MM.1S (cell line): Measurements from ENCODE around the gene WDR1.

Source experiments
- EZH2 ChIP-seq: fragments of 300-600 bp; sonication (generic); optimal IDR thresholded peaks from 2 replicates; pipeline ENCODE3; 2017; ENCODE audit warnings: low read depth, mild to moderate bottlenecking, antibody characterized with exemption, low read length, mixed read lengths
- TF ChIP-seq, protein P1 (sequence below): fragments of 300-600 bp; sonication (generic); IDR thresholded peaks from 2 replicates; pipeline ENCODE4 v1.5.1; 2016; ENCODE audit warnings: antibody characterized with exemption, low read length, mixed read lengths

DNA sequence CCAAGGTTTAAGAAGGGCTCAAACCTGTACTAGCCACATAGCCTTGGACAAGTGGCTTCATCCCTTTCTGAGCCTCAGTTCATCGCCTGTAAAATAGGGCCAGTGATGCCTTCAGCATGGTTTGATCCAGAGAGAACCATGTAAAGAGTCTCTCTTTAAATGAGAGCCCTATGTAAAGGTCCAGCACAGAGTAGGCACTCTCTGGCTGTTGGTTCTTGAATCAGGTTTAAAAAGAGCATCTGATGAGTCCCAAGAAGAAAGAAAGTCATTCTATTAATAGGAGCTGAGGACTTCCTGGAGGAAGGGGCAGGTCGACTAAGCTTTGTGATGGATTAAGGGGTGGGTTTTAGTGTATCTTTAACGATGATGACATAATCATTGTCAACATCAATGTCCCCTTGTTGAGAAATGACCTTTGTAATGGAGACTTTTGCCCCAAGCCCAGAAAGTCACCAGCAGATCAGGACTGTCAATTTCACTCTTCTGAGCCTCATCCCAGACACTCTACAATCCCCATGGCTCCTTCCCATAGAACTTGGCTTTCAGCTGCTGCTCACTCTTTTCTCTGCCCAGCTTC is 91.3 kb downstream of the WDR1 start:
- TF ChIP-seq, protein P1, sequence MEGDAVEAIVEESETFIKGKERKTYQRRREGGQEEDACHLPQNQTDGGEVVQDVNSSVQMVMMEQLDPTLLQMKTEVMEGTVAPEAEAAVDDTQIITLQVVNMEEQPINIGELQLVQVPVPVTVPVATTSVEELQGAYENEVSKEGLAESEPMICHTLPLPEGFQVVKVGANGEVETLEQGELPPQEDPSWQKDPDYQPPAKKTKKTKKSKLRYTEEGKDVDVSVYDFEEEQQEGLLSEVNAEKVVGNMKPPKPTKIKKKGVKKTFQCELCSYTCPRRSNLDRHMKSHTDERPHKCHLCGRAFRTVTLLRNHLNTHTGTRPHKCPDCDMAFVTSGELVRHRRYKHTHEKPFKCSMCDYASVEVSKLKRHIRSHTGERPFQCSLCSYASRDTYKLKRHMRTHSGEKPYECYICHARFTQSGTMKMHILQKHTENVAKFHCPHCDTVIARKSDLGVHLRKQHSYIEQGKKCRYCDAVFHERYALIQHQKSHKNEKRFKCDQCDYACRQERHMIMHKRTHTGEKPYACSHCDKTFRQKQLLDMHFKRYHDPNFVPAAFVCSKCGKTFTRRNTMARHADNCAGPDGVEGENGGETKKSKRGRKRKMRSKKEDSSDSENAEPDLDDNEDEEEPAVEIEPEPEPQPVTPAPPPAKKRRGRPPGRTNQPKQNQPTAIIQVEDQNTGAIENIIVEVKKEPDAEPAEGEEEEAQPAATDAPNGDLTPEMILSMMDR, result no peak
- no peak for TF ChIP-seq EZH2
